ENCODE data around the gene FLRT2.

- TF ChIP-seq CREB1 (IDR thresholded peaks at IDR 0.05; ENCODE audit: low read depth) (no peak), EP300 (IDR thresholded peaks at IDR 0.05; ENCODE audit: borderline replicate concordance) (no peak), YY1 (IDR thresholded peaks at IDR 0.05; ENCODE audit: low read depth) (no peak), MAX (IDR thresholded peaks at IDR 0.05) (no peak), REST (IDR thresholded peaks at IDR 0.05; ENCODE audit: low read depth) (no peak)
Observed at GRCh38 chr14:85601690-85602089, 71.7 kb downstream of the FLRT2 start.

Measured in Ishikawa (cell line).